GM19025 (cell line): ENCODE results near the gene HOXA10.

ENCODE experiments used
- ATAC-seq: cut with Tn5 transposase; IDR thresholded peaks from one replicate; pipeline ENCODE4 v1.9.1; 2021; ENCODE audit warnings: mild to moderate bottlenecking, low read depth, moderate library complexity; ENCODE audit not compliant: unreplicated experiment

The HOXA10 gene

GRCh38 chr7:27180431-27181420, 6.6 kb upstream of the HOXA10 start:
- ATAC-seq = no peak

GRCh38 chr7:27179503-27180430, 5.6 kb upstream of the HOXA10 start:
- ATAC-seq = no peak

GRCh38 chr7:27179030-27179429, 4.9 kb upstream of the HOXA10 start:
- ATAC-seq = no peak

- no peak for ATAC-seq
Observed at GRCh38 chr7:27178366-27178765, 4.2 kb upstream of the HOXA10 start.

- ATAC-seq = no peak
Observed at GRCh38 chr7:27177795-27178320, 3.7 kb upstream of the HOXA10 start.

- no peak for ATAC-seq
Observed at GRCh38 chr7:27176962-27177794, 3.1 kb upstream of the HOXA10 start.

GRCh38 chr7:27176524-27176845, 2.4 kb upstream of the HOXA10 start:
- no peak for ATAC-seq

- no peak for ATAC-seq
Observed at GRCh38 chr7:27175626-27176523, 1.8 kb upstream of the HOXA10 start.

- no peak for ATAC-seq
Observed at GRCh38 chr7:27174874-27175625, 930 bp upstream of the HOXA10 start.

GRCh38 chr7:27173511-27173955, 587 bp downstream of the HOXA10 start:
- ATAC-seq = no peak

GRCh38 chr7:27172823-27173510, 1.2 kb downstream of the HOXA10 start:
- ATAC-seq = no peak

GRCh38 chr7:27172315-27172774, 1.8 kb downstream of the HOXA10 start:
- ATAC-seq = no peak

- no peak for ATAC-seq
Observed at GRCh38 chr7:27171637-27172314, 2.3 kb downstream of the HOXA10 start.

- no peak for ATAC-seq
Observed at GRCh38 chr7:27171325-27171636, 2.8 kb downstream of the HOXA10 start.

GRCh38 chr7:27170426-27171324, 3.4 kb downstream of the HOXA10 start:
- ATAC-seq = no peak

- ATAC-seq = no peak
Observed at GRCh38 chr7:27169658-27170425, 4.3 kb downstream of the HOXA10 start.
